B cell (primary cell): ENCODE measurements around the gene C3AR1. TPM values are rescaled to one million over a fixed set of nuclear protein-coding genes. Genes with fewer than 3 reads are reported as not detected.

Experiments
- ATAC-seq: fragments of 200-7000 bp; cut with Tn5 transposase; one replicate; pipeline ENCODE4 v1.10.0; 2021; ENCODE audit warnings: low read depth, mild to moderate bottlenecking, moderate number of reproducible peaks, moderate library complexity
- CTCF ChIA-PET: fragments of 350-600 bp; sonication (Branson Sonifier 250); formaldehyde crosslinking; loops from one replicate; lab custom pipeline; 2021; ENCODE audit warnings: antibody characterized with exemption, inconsistent platforms; lab: Charles Lee
- POLR2A ChIA-PET: fragments of 350-600 bp; sonication (Branson Sonifier 250); formaldehyde crosslinking; loops from one replicate; lab custom pipeline; 2021; ENCODE audit warnings: antibody characterized with exemption; lab: Charles Lee
- DNase-seq: peaks from one replicate; pipeline ENCODE4 v3.0.0; 2013
- H2AFZ ChIP-seq: 2 replicates; pipeline ENCODE4 v1.6.1; 2012; ENCODE audit warnings: mild to moderate bottlenecking, low read depth, low read length; ENCODE audit not compliant: insufficient read depth, poor library complexity, severe bottlenecking
- H3K27ac ChIP-seq, 2 donors: 1 replicate in 1 of 2; 2 replicates in 1 of 2; pipeline ENCODE4 v1.5.1; 2012 to 2013; ENCODE audit warnings: low read length in 2 of 2, mild to moderate bottlenecking in 2 of 2, moderate library complexity in 1 of 2
- H3K27me3 ChIP-seq, 4 experiments: fragments of 200-600 bp in 1 of 4; sonication (generic) in 1 of 4; replicated peaks in 1 of 4; 1 replicate in 2 of 4; 2 replicates in 2 of 4; pipeline versions ENCODE4 v1.6.1 to v1.7.0; 2013 to 2016; ENCODE audit warnings: low read length in 3 of 4, mild to moderate bottlenecking in 2 of 4, mixed read lengths in 1 of 4, moderate library complexity in 1 of 4; ENCODE audit not compliant: insufficient read depth in 4 of 4, control insufficient read depth in 3 of 4; ENCODE audit errors: control extremely low read depth in 1 of 4
- H3K36me3 ChIP-seq, 2 experiments: replicated peaks in 1 of 2; 1 replicate in 1 of 2; 2 replicates in 1 of 2; pipeline versions ENCODE4 v1.6.1 to v1.7.1; 2013; ENCODE audit warnings: low read length in 1 of 2; ENCODE audit not compliant: insufficient read depth in 2 of 2, control insufficient read depth in 1 of 2; ENCODE audit errors: control extremely low read depth in 1 of 2, extremely low read depth in 1 of 2
- H3K4me1 ChIP-seq, 2 donors: fragments of 200-600 bp in 1 of 2; sonication (generic) in 1 of 2; 1 replicate in 1 of 2; 2 replicates in 1 of 2; pipeline versions ENCODE4 v1.5.1 to v1.6.1; 2013 to 2017; ENCODE audit warnings: low read length in 2 of 2; ENCODE audit not compliant: control insufficient read depth in 2 of 2, insufficient read depth in 2 of 2
- H3K4me2 ChIP-seq: replicated peaks from 2 replicates; pipeline ENCODE3; 2012; ENCODE audit warnings: mild to moderate bottlenecking, low read depth, low read length; ENCODE audit not compliant: poor library complexity, severe bottlenecking
- H3K4me3 ChIP-seq, 5 experiments: fragments of 200-600 bp in 1 of 5; sonication (generic) in 1 of 5; 1 replicate in 3 of 5; 2 replicates in 2 of 5; pipeline versions ENCODE4 v1.5.1 to v1.7.0; 2011 to 2016; ENCODE audit warnings: low read length in 4 of 5, mild to moderate bottlenecking in 4 of 5, low read depth in 2 of 5, control low read depth in 1 of 5, moderate library complexity in 1 of 5; ENCODE audit not compliant: insufficient read depth in 1 of 5; ENCODE audit errors: control extremely low read depth in 1 of 5, extremely low read depth in 1 of 5
- H3K79me2 ChIP-seq: fragments of 200-600 bp; sonication (generic); one replicate; pipeline ENCODE4 v1.6.0; 2016; ENCODE audit warnings: low read length; ENCODE audit not compliant: control insufficient read depth, insufficient read depth
- H3K9ac ChIP-seq: fragments of 200-600 bp; sonication (generic); 2 replicates; pipeline ENCODE4 v1.6.1; 2017; ENCODE audit warnings: mild to moderate bottlenecking, low read length, moderate library complexity
- H3K9me3 ChIP-seq, 3 donors: one replicate each; pipeline versions ENCODE4 v1.6.1 to v1.7.1; 2013; ENCODE audit warnings: low read length in 2 of 3; ENCODE audit not compliant: control insufficient read depth in 2 of 3, insufficient read depth in 1 of 3; ENCODE audit errors: control extremely low read depth in 1 of 3
- H4K20me1 ChIP-seq: 2 replicates; pipeline ENCODE4 v1.6.0; 2012; ENCODE audit warnings: mild to moderate bottlenecking, low read length; ENCODE audit not compliant: insufficient read depth, control insufficient read depth, poor library complexity, severe bottlenecking
- H3K27ac Mint-ChIP-seq: one replicate; pipeline ENCODE4 v1.8.0; 2021; ENCODE audit warnings: mixed read lengths
- H3K27me3 Mint-ChIP-seq: one replicate; pipeline ENCODE4 v1.8.0; 2021; ENCODE audit warnings: mixed read lengths
- H3K4me1 Mint-ChIP-seq: one replicate; pipeline ENCODE4 v1.8.0; 2021; ENCODE audit warnings: mixed read lengths
- H3K4me3 Mint-ChIP-seq: one replicate; pipeline ENCODE4 v1.8.0; 2021; ENCODE audit warnings: mixed read lengths
- H3K9me3 Mint-ChIP-seq: one replicate; pipeline ENCODE4 v1.8.0; 2022; ENCODE audit warnings: mixed read lengths; ENCODE audit not compliant: insufficient read depth
- CTCF ChIP-seq: fragments of 200-600 bp; IDR thresholded peaks from one replicate; pipeline ENCODE4 v1.8.0; 2022; ENCODE audit warnings: antibody characterized with exemption, mild to moderate bottlenecking
- EZH2 ChIP-seq: IDR thresholded peaks from 2 replicates; pipeline ENCODE4 v1.6.1; 2012; ENCODE audit warnings: borderline replicate concordance, low read depth, mild to moderate bottlenecking, moderate library complexity, low read length; ENCODE audit not compliant: insufficient read depth, poor library complexity, severe bottlenecking
- WGBS: methylation state at CpG from one replicate; pipeline ENCODE4 v1.1.5; 2013; ENCODE audit warnings: missing lambda C conversion rate; ENCODE audit not compliant: insufficient coverage; 5-methylcytosine and 5-hydroxymethylcytosine counted together
- intact Hi-C: fragments of 100-400 bp; cut with micrococcal nuclease; formaldehyde crosslinking; loops from one replicate; pipeline ENCODE4 v1.10.0; 2022
- polyA plus RNA-seq: library from polyadenylated mRNA; depleted of rRNA; stranded (reverse); fragments of >200 nt; gene quantifications from 2 replicates; pipeline ENCODE4 v1.2.3, GENCODE V29; 2012
- total RNA-seq, 2 donors: library from RNA; stranded (reverse); fragments of 120-200 nt in 1 of 2; gene quantifications; 1 replicate in 1 of 2; 2 replicates in 1 of 2; pipeline versions ENCODE4 v1.2.3 to v1.2.4, GENCODE V29; 2013 to 2022

C3AR1 gene
- total and polyA plus RNA-seq, 2 donors (not counting 1 experiment from before 2014, with no cell fraction given): 0.13 to 0.64 TPM

GRCh38 chr12:8052679-8053078, 13.5 kb downstream of the C3AR1 start:
- peaks cover 6% of the 10 kb centered on the region in 2 donors for H3K4me1 ChIP-seq
- H3K27ac Mint-ChIP-seq: no peak overlapping the region
- POLR2A ChIA-PET: no interaction called here
- intact Hi-C loops: no loop called here
- DNase-seq: no peak
- peaks cover 11% of the 10 kb centered on the region for H3K4me1 Mint-ChIP-seq
- H4K20me1 ChIP-seq: no peaks in the 10 kb centered on the region
- H3K27ac ChIP-seq: no peak overlapping the region
- no peak overlapping the region for H2AFZ ChIP-seq
- H3K9me3 ChIP-seq: no peaks in the 10 kb centered on the region
- 100% methylated on average over 2 of the region's 7 CpGs for WGBS
- TF ChIP-seq EZH2 (no peak), CTCF (no peak)
- no peak overlapping the region for H3K4me3 Mint-ChIP-seq
- no peaks in the 10 kb centered on the region for H3K27me3 ChIP-seq
- CTCF ChIA-PET: interaction anchor here (0.5 kb wide), 1 partner anchor 46 kb away, joined by 3 read pairs; no protein-coding TSS in a partner anchor
- no peak for ATAC-seq
- peaks cover 5 to 65% of the 10 kb centered on the region in 2 experiments for H3K36me3 ChIP-seq
- H3K4me3 ChIP-seq: no peak overlapping the region
- no peak overlapping the region for H3K9ac ChIP-seq
- H3K79me2 ChIP-seq: no peaks in the 10 kb centered on the region
- H3K27me3 Mint-ChIP-seq: no peaks in the 10 kb centered on the region
- no peak overlapping the region for H3K4me2 ChIP-seq
- H3K9me3 Mint-ChIP-seq: no peaks in the 10 kb centered on the region

DNA sequence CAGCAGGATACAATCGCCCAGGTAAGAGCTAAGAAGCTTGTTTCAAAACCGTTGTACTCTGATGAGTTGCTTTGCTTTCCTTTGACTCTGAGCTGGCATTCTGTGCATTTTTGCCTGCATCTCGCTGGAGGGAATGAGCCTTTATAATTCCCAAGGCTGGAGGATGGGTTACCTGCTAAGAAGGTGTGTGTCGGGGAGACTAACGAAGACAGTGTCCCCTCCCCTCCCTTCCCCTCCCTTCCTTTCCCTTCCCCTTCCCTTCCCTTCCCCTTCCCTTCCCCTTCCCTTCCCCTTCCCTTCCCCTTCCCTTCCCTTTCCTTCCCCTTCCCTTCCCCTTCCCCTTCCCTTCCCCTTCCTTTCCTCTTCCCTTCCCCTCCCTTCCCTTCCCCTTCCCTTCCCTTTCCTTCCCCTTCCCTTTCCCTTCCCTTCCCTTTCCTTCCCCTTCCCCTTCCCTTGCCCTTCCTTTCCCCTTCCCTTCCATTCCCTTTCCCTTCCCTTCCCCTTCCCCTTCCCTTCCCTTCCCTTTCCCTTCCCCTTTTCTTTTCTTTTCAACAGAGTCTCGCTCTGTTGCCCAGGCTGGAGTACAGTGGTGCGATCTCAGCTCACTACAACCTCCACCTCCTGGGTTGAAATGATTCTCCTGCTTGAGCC, 15.4 kb downstream of the C3AR1 start:
- no peak for ATAC-seq
- TF ChIP-seq EZH2 (no peak), CTCF (no peak)
- CTCF ChIA-PET: interaction anchor here (0.7 to 1.5 kb wide), 3 partner anchors 15 to 186 kb away, joined by 3 to 6 read pairs (median 3); partner anchors contain the start of gene C3AR1
- no peak for DNase-seq
- Mint-ChIP-seq H3K9me3 (no peaks in the 10 kb centered on the region), H3K4me3 (no peak overlapping the region), H3K4me1 (peaks cover 14% of the 10 kb centered on the region), H3K27me3 (no peaks in the 10 kb centered on the region), H3K27ac (peak overlapping the region; percentile 46)
- no peak overlapping the region for H3K4me2 ChIP-seq
- peaks cover 3% of the 10 kb centered on the region for H3K79me2 ChIP-seq
- H3K4me3 ChIP-seq: no peak overlapping the region
- no peak overlapping the region for H3K9ac ChIP-seq
- H3K27me3 ChIP-seq: no peaks in the 10 kb centered on the region
- H3K4me1 ChIP-seq: peaks cover 6% of the 10 kb centered on the region in 2 donors
- no peaks in the 10 kb centered on the region for H3K9me3 ChIP-seq
- H4K20me1 ChIP-seq: no peaks in the 10 kb centered on the region
- H3K36me3 ChIP-seq: peaks cover 5 to 79% of the 10 kb centered on the region in 2 experiments
- WGBS: 95% methylated on average over 4 of the region's 7 CpGs
- POLR2A ChIA-PET: no interaction called here
- intact Hi-C loops: no loop called here
- H3K27ac ChIP-seq: peak overlapping the region in 1 of 2 donors; percentile 46
- no peak overlapping the region for H2AFZ ChIP-seq
